Measurements from ENCODE around the gene ERG28.

The ERG28 gene

DNA sequence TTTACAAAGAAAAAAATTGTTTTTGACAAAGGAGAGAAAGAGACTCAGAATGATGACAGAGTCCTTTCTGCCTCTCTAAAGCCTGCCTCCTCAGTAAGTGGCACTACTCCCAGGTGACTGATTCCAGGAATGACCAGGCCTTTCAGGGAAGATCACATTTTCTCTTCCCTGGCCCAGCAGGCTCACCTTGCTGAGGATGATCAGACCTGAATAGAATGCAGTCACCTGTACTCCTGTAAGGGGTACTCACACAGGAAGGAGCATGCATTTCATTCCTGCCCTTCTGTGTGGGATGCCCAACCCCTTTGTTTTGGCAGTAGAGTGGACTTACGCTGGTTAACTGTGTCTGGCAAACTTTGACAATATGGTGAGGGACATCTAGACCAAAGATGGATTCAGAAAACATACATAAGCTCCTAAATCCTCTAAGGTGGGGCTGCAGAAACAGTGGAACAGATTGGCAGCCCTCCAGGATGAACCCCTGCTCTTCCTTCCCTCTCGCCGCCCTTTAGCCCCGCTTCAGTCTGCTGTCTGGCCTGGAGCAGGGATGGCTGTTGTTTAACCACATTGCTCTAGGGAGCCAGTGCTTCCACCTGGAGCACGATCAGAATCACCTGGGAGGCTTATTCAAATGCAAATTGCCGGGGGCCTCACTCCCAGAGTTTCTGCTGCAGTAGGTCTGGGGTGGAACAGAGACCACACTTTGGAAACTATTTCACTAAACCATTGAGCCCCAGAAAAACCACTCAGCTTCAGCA lies 29.8 kb downstream of the ERG28 start:
- H3K4me3 ChIP-seq (replicated peaks; ENCODE audit: low read depth, low read length), result no peak overlapping the region
- TF ChIP-seq, protein P1, sequence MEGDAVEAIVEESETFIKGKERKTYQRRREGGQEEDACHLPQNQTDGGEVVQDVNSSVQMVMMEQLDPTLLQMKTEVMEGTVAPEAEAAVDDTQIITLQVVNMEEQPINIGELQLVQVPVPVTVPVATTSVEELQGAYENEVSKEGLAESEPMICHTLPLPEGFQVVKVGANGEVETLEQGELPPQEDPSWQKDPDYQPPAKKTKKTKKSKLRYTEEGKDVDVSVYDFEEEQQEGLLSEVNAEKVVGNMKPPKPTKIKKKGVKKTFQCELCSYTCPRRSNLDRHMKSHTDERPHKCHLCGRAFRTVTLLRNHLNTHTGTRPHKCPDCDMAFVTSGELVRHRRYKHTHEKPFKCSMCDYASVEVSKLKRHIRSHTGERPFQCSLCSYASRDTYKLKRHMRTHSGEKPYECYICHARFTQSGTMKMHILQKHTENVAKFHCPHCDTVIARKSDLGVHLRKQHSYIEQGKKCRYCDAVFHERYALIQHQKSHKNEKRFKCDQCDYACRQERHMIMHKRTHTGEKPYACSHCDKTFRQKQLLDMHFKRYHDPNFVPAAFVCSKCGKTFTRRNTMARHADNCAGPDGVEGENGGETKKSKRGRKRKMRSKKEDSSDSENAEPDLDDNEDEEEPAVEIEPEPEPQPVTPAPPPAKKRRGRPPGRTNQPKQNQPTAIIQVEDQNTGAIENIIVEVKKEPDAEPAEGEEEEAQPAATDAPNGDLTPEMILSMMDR (IDR thresholded peaks at IDR 0.05; ENCODE audit: low read length, missing control alignments), result no peak
- no peak for DNase-seq (ENCODE audit: low read depth)

DNA sequence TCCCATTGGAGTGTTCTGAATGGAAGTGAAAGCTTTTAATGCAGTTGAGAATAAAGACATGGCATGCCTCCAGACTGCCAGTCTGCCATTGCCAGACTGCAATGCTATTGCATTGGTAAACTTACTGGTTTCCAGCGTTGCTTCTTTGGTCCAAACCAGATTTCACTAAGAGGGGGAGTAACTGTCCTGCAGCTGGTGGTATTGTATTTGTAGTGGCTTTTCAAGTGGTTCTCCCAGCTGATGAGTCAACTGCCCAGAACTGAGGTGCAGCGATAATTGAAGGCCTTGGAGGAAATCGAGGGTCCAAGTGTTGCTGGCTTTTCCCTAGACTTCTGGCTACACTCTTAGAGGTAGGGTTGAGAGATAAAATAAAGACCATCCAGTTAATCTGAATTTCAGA lies 31.9 kb downstream of the ERG28 start:
- H3K4me3 ChIP-seq (replicated peaks; ENCODE audit: low read depth, low read length), result no peak overlapping the region
- TF ChIP-seq, protein P1 (IDR thresholded peaks at IDR 0.05; ENCODE audit: low read length, missing control alignments), result no peak
- DNase-seq (ENCODE audit: low read depth), result no peak

DNA sequence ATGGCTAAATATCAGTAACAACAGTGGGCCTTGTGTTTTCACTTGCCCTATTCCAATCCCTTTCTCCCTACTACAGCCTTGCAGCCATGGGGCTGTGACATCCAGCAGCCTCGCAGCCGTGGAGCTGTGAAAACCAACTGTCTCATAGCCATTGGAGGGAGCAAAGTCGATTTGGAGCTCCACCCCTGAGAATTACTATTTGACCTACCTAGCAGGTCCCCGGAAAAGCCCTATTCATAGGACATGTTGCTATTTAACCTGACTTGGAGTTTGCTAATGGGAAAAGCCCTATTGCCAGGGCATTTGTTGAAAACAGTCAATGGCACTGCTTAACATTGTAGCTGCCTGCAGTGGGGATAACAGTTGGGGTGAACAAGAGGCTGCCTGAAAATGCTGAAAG lies 33.3 kb downstream of the ERG28 start:
- TF ChIP-seq, protein P1 (IDR thresholded peaks at IDR 0.05; ENCODE audit: low read length, missing control alignments), result no peak
- DNase-seq (ENCODE audit: low read depth), result no peak
- H3K4me3 ChIP-seq (replicated peaks; ENCODE audit: low read depth, low read length), result no peak overlapping the region

DNA sequence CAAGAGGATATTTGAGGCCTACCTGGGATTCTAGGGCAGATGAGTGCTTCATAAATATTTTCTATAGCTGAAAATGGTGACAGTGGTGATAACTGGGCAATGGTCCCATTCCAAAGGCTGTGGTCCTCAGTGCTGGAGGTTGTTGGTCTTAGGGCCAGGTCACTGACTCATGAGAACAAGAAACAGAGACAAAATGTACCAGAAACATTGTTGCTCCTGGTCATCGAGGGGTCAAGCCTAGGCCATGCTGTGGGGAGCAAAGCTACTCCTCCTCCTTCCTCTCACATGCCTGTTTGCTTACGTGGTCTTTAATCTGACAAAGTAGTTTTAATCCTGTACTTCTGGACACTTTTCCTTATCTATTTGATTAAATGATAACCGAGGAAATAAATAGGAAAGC lies 33.8 kb downstream of the ERG28 start:
- no peak overlapping the region for H3K4me3 ChIP-seq (replicated peaks; ENCODE audit: low read depth, low read length)
- TF ChIP-seq, protein P1 (IDR thresholded peaks at IDR 0.05; ENCODE audit: low read length, missing control alignments), result no peak
- DNase-seq (ENCODE audit: low read depth), result no peak

DNA sequence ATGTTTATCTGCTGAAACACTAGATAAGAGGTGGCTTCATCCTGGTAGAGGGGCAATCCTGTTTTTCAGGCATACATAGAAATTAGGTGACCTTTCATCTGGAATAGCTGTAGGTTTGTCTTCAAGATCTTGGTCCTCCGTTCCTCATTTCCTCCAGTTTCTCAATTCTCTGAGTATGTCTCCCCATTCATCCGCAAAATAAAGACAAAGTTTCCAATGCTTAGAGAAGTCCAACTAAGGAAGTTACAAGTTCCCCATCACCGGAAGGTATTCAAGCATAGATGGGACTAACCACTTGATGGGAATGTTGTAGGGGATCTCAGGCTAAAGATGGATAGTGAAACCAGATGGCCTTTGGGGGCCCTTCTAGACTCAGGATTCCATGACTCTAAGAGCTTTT lies 34.3 kb downstream of the ERG28 start:
- no peak overlapping the region for H3K4me3 ChIP-seq (replicated peaks; ENCODE audit: low read depth, low read length)
- TF ChIP-seq, protein P1 (IDR thresholded peaks at IDR 0.05; ENCODE audit: low read length, missing control alignments), result no peak
- DNase-seq (ENCODE audit: low read depth), result no peak

DNA sequence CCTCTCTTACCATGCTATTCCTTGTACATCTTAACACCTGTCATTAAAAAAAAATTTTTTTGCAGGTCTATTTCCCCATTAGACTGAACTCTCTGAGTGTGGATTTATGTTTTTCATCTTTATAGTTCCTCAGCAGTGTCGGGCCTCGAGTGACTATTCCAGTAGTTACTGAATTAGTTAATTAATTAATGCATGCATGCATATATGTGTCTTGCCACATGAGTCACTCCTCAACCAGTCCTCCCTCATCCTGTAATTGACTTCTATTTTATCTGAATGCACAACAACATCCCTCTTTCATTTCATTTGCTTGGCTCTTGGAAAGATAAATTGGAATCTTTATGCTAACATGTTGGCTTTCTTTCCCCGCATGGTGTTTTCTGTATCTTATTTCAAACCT lies 35.6 kb downstream of the ERG28 start:
- no peak overlapping the region for H3K4me3 ChIP-seq (replicated peaks; ENCODE audit: low read depth, low read length)
- TF ChIP-seq, protein P1 (IDR thresholded peaks at IDR 0.05; ENCODE audit: low read length, missing control alignments), result no peak
- no peak for DNase-seq (ENCODE audit: low read depth)

DNA sequence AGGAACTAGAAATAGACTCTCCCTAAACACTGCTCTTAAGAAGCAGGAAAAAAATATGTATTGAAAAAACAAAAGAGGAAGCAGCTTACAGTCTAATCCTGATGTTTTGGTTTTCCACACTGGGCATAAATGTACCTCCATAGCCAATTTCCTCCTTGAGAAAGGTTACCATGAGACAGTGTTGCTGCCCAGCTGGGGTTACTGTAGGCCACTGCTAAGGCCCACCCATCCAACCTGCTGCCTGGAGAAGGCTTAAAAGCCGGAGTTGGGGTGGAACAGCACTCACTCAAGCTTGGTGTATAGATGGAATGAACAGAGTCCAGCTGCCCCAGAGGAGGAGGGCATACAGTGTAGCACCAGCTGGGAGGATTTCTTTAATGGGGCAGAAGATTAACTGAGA lies 41.1 kb downstream of the ERG28 start:
- TF ChIP-seq, protein P1 (IDR thresholded peaks at IDR 0.05; ENCODE audit: low read length, missing control alignments), result no peak
- H3K4me3 ChIP-seq (replicated peaks; ENCODE audit: low read depth, low read length), result no peak overlapping the region
- DNase-seq (ENCODE audit: low read depth), result no peak

Measured in fibroblast of pulmonary artery (primary cell).